G401.6 (cell line): ENCODE results near the gene RHCG.

ENCODE experiments used
- FAIRE-seq: peaks from 2 replicates; lab custom pipeline; 2012; peaks lifted over from hg19 to GRCh38; lab: Jason Lieb, UNC

The RHCG gene

GRCh38 chr15:89444241-89445225 lies 51.9 kb downstream of the RHCG start:
- no peak for FAIRE-seq

GRCh38 chr15:89443581-89443980 lies 52.8 kb downstream of the RHCG start:
- FAIRE-seq, result no peak

- no peak for FAIRE-seq
Measured at GRCh38 chr15:89442671-89443307, 53.6 kb downstream of the RHCG start.

- no peak for FAIRE-seq
Measured at GRCh38 chr15:89442155-89442554, 54.2 kb downstream of the RHCG start.

- no peak for FAIRE-seq
Measured at GRCh38 chr15:89441295-89441812, 55.0 kb downstream of the RHCG start.

- FAIRE-seq, result no peak
Measured at GRCh38 chr15:89439764-89440163, 56.6 kb downstream of the RHCG start.

- no peak for FAIRE-seq
Measured at GRCh38 chr15:89436560-89437311, 59.6 kb downstream of the RHCG start.

GRCh38 chr15:89435362-89435761 lies 61.0 kb downstream of the RHCG start:
- FAIRE-seq, result no peak

GRCh38 chr15:89433686-89434085 lies 62.7 kb downstream of the RHCG start:
- no peak for FAIRE-seq

GRCh38 chr15:89430530-89431341 lies 65.6 kb downstream of the RHCG start:
- peak; percentile 84 for FAIRE-seq

- FAIRE-seq, result no peak
Measured at GRCh38 chr15:89429986-89430385, 66.4 kb downstream of the RHCG start.

GRCh38 chr15:89429023-89429422 lies 67.4 kb downstream of the RHCG start:
- no peak for FAIRE-seq

- no peak for FAIRE-seq
Measured at GRCh38 chr15:89428246-89428645, 68.1 kb downstream of the RHCG start.

- FAIRE-seq, result no peak
Measured at GRCh38 chr15:89426500-89426899, 69.9 kb downstream of the RHCG start.

- FAIRE-seq, result no peak
Measured at GRCh38 chr15:89423981-89424380, 72.4 kb downstream of the RHCG start.
